H1 (cell line): ENCODE results near the gene SF3B3. TPM values are rescaled to one million over a fixed set of nuclear protein-coding genes. Genes with fewer than 3 reads are reported as not detected.
A peak's percentile ranks its signal among the peaks of the same experiment; 100 is the strongest.

Source experiments
- EP300 ChIP-seq, 2 experiments: IDR thresholded peaks; 1 replicate in 1 of 2; 2 replicates in 1 of 2; pipeline ENCODE4 v1.6.1; 2011 to 2012; ENCODE audit warnings: low read depth in 2 of 2, low read length in 2 of 2, mild to moderate bottlenecking in 2 of 2, borderline replicate concordance in 1 of 2, inconsistent platforms in 1 of 2, moderate library complexity in 1 of 2
- KDM1A ChIP-seq: fragments of 200-600, 300-600 bp; sonication (generic); IDR thresholded peaks from 2 replicates; pipeline ENCODE4 v1.7.1; 2016; ENCODE audit warnings: mild to moderate bottlenecking, low read length, borderline replicate concordance
- POLR2A ChIP-seq, 2 experiments: IDR thresholded peaks; 1 replicate in 1 of 2; 2 replicates in 1 of 2; pipeline ENCODE4 v1.6.1; 2011; ENCODE audit warnings: low read depth in 2 of 2, low read length in 2 of 2, mild to moderate bottlenecking in 2 of 2; ENCODE audit errors: control extremely low read depth in 1 of 2
- RNF2 ChIP-seq: fragments of 200-900, 300-1000 bp; sonication (generic); IDR thresholded peaks from 2 replicates; pipeline ENCODE4 v1.7.1; 2016; ENCODE audit warnings: borderline replicate concordance, low read depth, mild to moderate bottlenecking, antibody characterized with exemption, low read length; ENCODE audit not compliant: poor library complexity, severe bottlenecking; ENCODE audit errors: missing control alignments
- SP4 ChIP-seq: IDR thresholded peaks from 2 replicates; pipeline ENCODE4 v1.6.1; 2012; ENCODE audit warnings: low read length, inconsistent platforms
- USF2 ChIP-seq: IDR thresholded peaks from 2 replicates; pipeline ENCODE4 v1.6.1; 2011; ENCODE audit warnings: low read length, improper control_type of control experiment
- polyA plus RNA-seq, 7 experiments: library from polyadenylated mRNA; depleted of rRNA in 3 of 7; stranded (reverse) in 5 of 7; unstranded in 2 of 7; fragments of >200 nt in 5 of 7; fragments of 200-250 nt in 2 of 7; gene quantifications; 1 replicate in 5 of 7; 2 replicates in 1 of 7; 4 replicates in 1 of 7; pipeline versions ENCODE4 v1.2.1 to v1.2.3, GENCODE V29; 2011 to 2013; ENCODE audit warnings: missing spikeins in 2 of 7, mixed read lengths in 2 of 7
- total RNA-seq: library from RNA; stranded (reverse); fragmentation: NEBNext Ultra II Directional; extraction: Animal tissue kit (Norgen Biotek cat#: 25700); gene quantifications from 2 replicates; pipeline ENCODE4 v1.2.1, GENCODE V29; 2021
- TF ChIP-seq, protein P1 (sequence below): IDR thresholded peaks from 2 replicates; pipeline ENCODE4 v1.6.1; 2012; ENCODE audit warnings: low read length, inconsistent platforms

Gene SF3B3
- total and polyA plus RNA-seq, 2 of the 8 experiments (the other 6 are each of a cell fraction or from before 2014, with no cell fraction given) = 241 to 521 TPM

DNA sequence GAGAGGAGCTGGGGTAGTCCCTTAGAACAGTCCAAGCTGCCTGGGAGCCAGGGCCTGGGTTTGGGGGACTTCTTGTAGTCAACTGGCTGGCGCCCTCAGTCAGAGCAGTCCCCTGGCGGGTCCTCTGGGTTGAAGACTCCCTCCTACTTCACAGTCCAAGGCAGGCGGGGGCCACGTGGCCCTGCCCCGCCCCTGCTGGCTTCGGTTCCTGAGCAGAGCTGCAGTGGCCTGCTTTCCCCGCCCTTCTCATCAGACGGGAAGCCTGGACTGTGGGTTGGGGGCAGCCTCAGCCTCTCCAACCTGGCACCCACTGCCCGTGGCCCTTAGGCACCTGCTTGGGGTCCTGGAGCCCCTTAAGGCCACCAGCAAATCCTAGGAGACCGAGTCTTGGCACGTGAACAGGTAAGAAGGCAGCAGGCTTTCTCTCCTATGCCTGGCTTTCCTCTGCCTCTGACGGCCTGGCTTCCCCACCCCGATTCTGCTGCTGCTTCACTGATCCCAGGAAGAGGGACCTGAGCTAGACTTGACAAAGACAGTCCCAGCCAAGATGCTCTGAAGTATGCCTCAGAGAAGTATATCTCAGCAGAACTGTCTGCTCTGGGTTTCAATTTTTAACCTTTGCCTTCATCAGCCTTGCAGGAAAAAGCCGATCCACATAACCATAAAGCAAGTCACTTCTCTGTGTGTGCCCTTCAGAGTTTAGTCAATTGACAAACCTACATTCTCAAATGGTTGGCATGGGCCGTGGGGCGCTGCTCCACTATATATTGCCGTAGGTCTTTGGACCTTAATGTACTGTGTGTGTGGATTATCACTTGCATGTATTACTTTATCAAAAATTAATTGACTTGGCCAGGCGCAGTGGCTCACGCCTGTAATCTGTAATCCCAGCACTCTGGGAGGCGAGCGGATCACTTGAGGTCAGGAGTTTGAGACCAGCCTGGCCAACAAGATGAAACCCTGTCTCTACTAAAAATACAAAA, 56.3 kb downstream of the SF3B3 start (continued):
- no peak for TF ChIP-seq USF2
- no peak for TF ChIP-seq EP300 (IDR thresholded peaks at IDR 0.05; ENCODE audit: borderline replicate concordance in 1 of 2, low read depth in 2 of 2, low read length in 2 of 2)
- peak in 1 of 2 experiments; percentile 7; a peak in 1 of 3 replicates for TF ChIP-seq POLR2A (IDR thresholded peaks at IDR 0.05; ENCODE audit: control extremely low read depth in 1 of 2, low read depth in 2 of 2, low read length in 2 of 2)
- TF ChIP-seq, protein P1, sequence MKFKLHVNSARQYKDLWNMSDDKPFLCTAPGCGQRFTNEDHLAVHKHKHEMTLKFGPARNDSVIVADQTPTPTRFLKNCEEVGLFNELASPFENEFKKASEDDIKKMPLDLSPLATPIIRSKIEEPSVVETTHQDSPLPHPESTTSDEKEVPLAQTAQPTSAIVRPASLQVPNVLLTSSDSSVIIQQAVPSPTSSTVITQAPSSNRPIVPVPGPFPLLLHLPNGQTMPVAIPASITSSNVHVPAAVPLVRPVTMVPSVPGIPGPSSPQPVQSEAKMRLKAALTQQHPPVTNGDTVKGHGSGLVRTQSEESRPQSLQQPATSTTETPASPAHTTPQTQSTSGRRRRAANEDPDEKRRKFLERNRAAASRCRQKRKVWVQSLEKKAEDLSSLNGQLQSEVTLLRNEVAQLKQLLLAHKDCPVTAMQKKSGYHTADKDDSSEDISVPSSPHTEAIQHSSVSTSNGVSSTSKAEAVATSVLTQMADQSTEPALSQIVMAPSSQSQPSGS = no peak
- TF ChIP-seq SP4 = no peak
- no peak for TF ChIP-seq KDM1A
- no peak for TF ChIP-seq RNF2
